H9 (cell line): ENCODE data around the gene OVOL2. TPM values are rescaled to one million over a fixed set of nuclear protein-coding genes. Genes with fewer than 3 reads are reported as not detected.

Experiments used
- DNase-seq: peaks from one replicate; pipeline ENCODE4 v3.0.0-alpha.2; 2017
- H2AFZ ChIP-seq: one replicate; pipeline ENCODE4 v1.6.1; 2013; ENCODE audit warnings: mild to moderate bottlenecking, low read length, control low read depth, moderate library complexity
- H2AK5ac ChIP-seq: 2 replicates; pipeline ENCODE4 v1.6.1; 2013; ENCODE audit warnings: low read length, control low read depth, mixed read lengths; ENCODE audit not compliant: insufficient read length
- H2BK120ac ChIP-seq: one replicate; pipeline ENCODE4 v1.6.1; 2013; ENCODE audit warnings: low read depth, mild to moderate bottlenecking, low read length, control low read depth, inconsistent platforms; ENCODE audit not compliant: poor library complexity, severe bottlenecking
- H2BK12ac ChIP-seq: 2 replicates; pipeline ENCODE4 v1.6.1; 2013; ENCODE audit warnings: low read length, control low read depth, mixed read lengths, low read depth; ENCODE audit not compliant: insufficient read length
- H2BK15ac ChIP-seq: 2 replicates; pipeline ENCODE4 v1.6.1; 2013; ENCODE audit warnings: low read depth, low read length, control low read depth
- H2BK20ac ChIP-seq: one replicate; pipeline ENCODE4 v1.6.1; 2013; ENCODE audit warnings: low read depth, mild to moderate bottlenecking, low read length, control low read depth, inconsistent platforms; ENCODE audit not compliant: poor library complexity, severe bottlenecking
- H2BK5ac ChIP-seq: 2 replicates; pipeline ENCODE4 v1.6.1; 2013; ENCODE audit warnings: low read length, control low read depth, mixed read lengths; ENCODE audit not compliant: insufficient read length
- H3K14ac ChIP-seq: 2 replicates; pipeline ENCODE4 v1.6.1; 2013; ENCODE audit warnings: low read length, control low read depth; ENCODE audit not compliant: insufficient read depth
- H3K18ac ChIP-seq: 2 replicates; pipeline ENCODE4 v1.6.1; 2013; ENCODE audit warnings: low read depth, mild to moderate bottlenecking, mixed read lengths, low read length, control low read depth; ENCODE audit not compliant: insufficient read length
- H3K23ac ChIP-seq: 2 replicates; pipeline ENCODE4 v1.6.1; 2013; ENCODE audit warnings: low read length, control low read depth, mixed read lengths, low read depth; ENCODE audit not compliant: insufficient read length
- H3K23me2 ChIP-seq: 2 replicates; pipeline ENCODE4 v1.6.1; 2013; ENCODE audit warnings: low read depth, mild to moderate bottlenecking, mixed read lengths, low read length, control low read depth; ENCODE audit not compliant: insufficient read length, poor library complexity, severe bottlenecking
- H3K27ac ChIP-seq: 2 replicates; pipeline ENCODE4 v1.5.1; 2013; ENCODE audit warnings: low read length, control low read depth, mixed read lengths, low read depth; ENCODE audit not compliant: insufficient read length
- H3K27me3 ChIP-seq: 2 replicates; pipeline ENCODE4 v1.6.1; 2013; ENCODE audit warnings: low read length, control low read depth, inconsistent platforms; ENCODE audit not compliant: insufficient read depth
- H3K4ac ChIP-seq: 2 replicates; pipeline ENCODE4 v1.6.1; 2013; ENCODE audit warnings: low read depth, mild to moderate bottlenecking, control low read depth, inconsistent platforms, low read length, moderate library complexity
- H3K4me1 ChIP-seq: 2 replicates; pipeline ENCODE4 v1.6.1; 2013; ENCODE audit warnings: low read length, control low read depth, inconsistent platforms; ENCODE audit not compliant: insufficient read depth
- H3K4me2 ChIP-seq: 2 replicates; pipeline ENCODE4 v1.6.1; 2013; ENCODE audit warnings: low read length, control low read depth, mixed read lengths; ENCODE audit not compliant: insufficient read length, insufficient read depth
- H3K56ac ChIP-seq: 2 replicates; pipeline ENCODE4 v1.6.1; 2013; ENCODE audit warnings: low read depth, mild to moderate bottlenecking, mixed read lengths, low read length, control low read depth; ENCODE audit not compliant: insufficient read length
- H3K79me1 ChIP-seq: 2 replicates; pipeline ENCODE4 v1.6.1; 2013; ENCODE audit warnings: low read depth, mild to moderate bottlenecking, moderate library complexity, low read length, control low read depth, inconsistent platforms; ENCODE audit not compliant: insufficient read depth, poor library complexity, severe bottlenecking
- H3K79me2 ChIP-seq: 2 replicates; pipeline ENCODE4 v1.6.1; 2013; ENCODE audit warnings: low read length, control low read depth, inconsistent platforms; ENCODE audit not compliant: insufficient read depth
- H3K9ac ChIP-seq: 2 replicates; pipeline ENCODE4 v1.6.1; 2013; ENCODE audit warnings: low read length, control low read depth, mixed read lengths; ENCODE audit not compliant: insufficient read length; ENCODE audit errors: extremely low read depth
- H3K9me3 ChIP-seq: one replicate; pipeline ENCODE4 v1.6.1; 2013; ENCODE audit warnings: low read depth, low read length, inconsistent platforms; ENCODE audit not compliant: control insufficient read depth
- H3T11ph ChIP-seq: one replicate; pipeline ENCODE4 v1.6.1; 2013; ENCODE audit warnings: mild to moderate bottlenecking, low read length, control low read depth, inconsistent platforms
- H4K20me1 ChIP-seq: one replicate; pipeline ENCODE4 v1.6.1; 2013; ENCODE audit not compliant: control insufficient read depth, insufficient read length, insufficient read depth
- H4K5ac ChIP-seq: 2 replicates; pipeline ENCODE4 v1.6.1; 2013; ENCODE audit warnings: low read depth, mild to moderate bottlenecking, mixed read lengths, low read length, control low read depth; ENCODE audit not compliant: insufficient read length
- H4K8ac ChIP-seq: replicated peaks from 2 replicates; pipeline ENCODE4 v1.6.1; 2013; ENCODE audit warnings: low read length, control low read depth, mixed read lengths, low read depth; ENCODE audit not compliant: insufficient read length
- H4K91ac ChIP-seq: 2 replicates; pipeline ENCODE4 v1.6.1; 2013; ENCODE audit warnings: low read depth, mild to moderate bottlenecking, moderate library complexity, mixed read lengths, low read length, control low read depth; ENCODE audit not compliant: insufficient read length
- H3K27ac Mint-ChIP-seq, 3 experiments: 2 replicates in 2 of 3; 3 replicates in 1 of 3; pipeline ENCODE4 v1.8.0; 2020 to 2021; ENCODE audit warnings: mixed read lengths in 3 of 3, mild to moderate bottlenecking in 1 of 3, moderate library complexity in 1 of 3
- H3K27me3 Mint-ChIP-seq: 2 replicates; pipeline ENCODE4 v1.8.0; 2021; ENCODE audit warnings: low read depth, mild to moderate bottlenecking, moderate library complexity, mixed read lengths
- H3K36me3 Mint-ChIP-seq, 3 experiments: 2 replicates in 2 of 3; 3 replicates in 1 of 3; pipeline ENCODE4 v1.8.0; 2020 to 2021; ENCODE audit warnings: low read depth in 3 of 3, mixed read lengths in 3 of 3; ENCODE audit not compliant: insufficient read depth in 1 of 3
- H3K4me1 Mint-ChIP-seq, 2 experiments: 2 replicates each; pipeline ENCODE4 v1.8.0; 2020; ENCODE audit warnings: mixed read lengths in 2 of 2
- H3K4me3 Mint-ChIP-seq, 2 experiments: 2 replicates in 1 of 2; 3 replicates in 1 of 2; pipeline ENCODE4 v1.8.0; 2020 to 2021; ENCODE audit warnings: mild to moderate bottlenecking in 2 of 2, mixed read lengths in 2 of 2, moderate library complexity in 1 of 2
- H3K9me3 Mint-ChIP-seq, 2 experiments: 2 replicates in 1 of 2; 3 replicates in 1 of 2; pipeline ENCODE4 v1.8.0; 2020; ENCODE audit warnings: mild to moderate bottlenecking in 2 of 2, mixed read lengths in 2 of 2, moderate library complexity in 1 of 2
- CTCF ChIP-seq: fragments of 200-600 bp; sonication (generic); conservative IDR thresholded peaks from 3 replicates; pipeline ENCODE4 v1.8.0; 2021; ENCODE audit warnings: antibody characterized with exemption, mild to moderate bottlenecking
- WGBS: extraction: QIAGEN DNeasy Blood & Tissue Kit; methylation state at CpG from one replicate; pipeline ENCODE4 v1.1.7; 2013; ENCODE audit warnings: missing lambda C conversion rate, low lambda C conversion rate, mixed read lengths; ENCODE audit not compliant: insufficient read length; ENCODE audit errors: extremely low coverage; 5-methylcytosine and 5-hydroxymethylcytosine counted together
- total RNA-seq: library from RNA; stranded (reverse); gene quantifications from 2 replicates; pipeline ENCODE4 v1.2.1, GENCODE V29; 2021

The OVOL2 gene
- total RNA-seq, 1 experiment from 2014 or later = 5.8 TPM

GRCh38 chr20:18020931-18021330, 36.8 kb downstream of the OVOL2 start:
- Mint-ChIP-seq H3K27ac (no peak overlapping the region), H3K27me3 (no peaks in the 10 kb centered on the region; the same call in 1 of the 2 replicates), H3K9me3 (no peaks in the 10 kb centered on the region; a peak in 1 of 5 replicates), H3K4me1 (no peaks in the 10 kb centered on the region), H3K4me3 (no peak overlapping the region), H3K36me3 (peaks cover 11 to 13% (median 12%) of the 10 kb centered on the region in 3 experiments)
- H4K8ac ChIP-seq = no peak overlapping the region
- no peaks in the 10 kb centered on the region for H3K4me1 ChIP-seq
- no peaks in the 10 kb centered on the region for H3K79me2 ChIP-seq
- H3K18ac ChIP-seq = no peak overlapping the region
- H3K79me1 ChIP-seq = no peaks in the 10 kb centered on the region
- no peak overlapping the region for H2BK12ac ChIP-seq
- no peak overlapping the region for H3K4ac ChIP-seq
- H3K4me2 ChIP-seq = no peak overlapping the region
- no peak overlapping the region for H3K23ac ChIP-seq
- H2BK120ac ChIP-seq = no peak overlapping the region
- H3K9me3 ChIP-seq = no peaks in the 10 kb centered on the region
- H3K56ac ChIP-seq = no peak overlapping the region
- no peak for DNase-seq
- H4K5ac ChIP-seq = no peak overlapping the region
- no peak overlapping the region for H2BK20ac ChIP-seq
- H3K27ac ChIP-seq = no peak overlapping the region
- no peak overlapping the region for H4K91ac ChIP-seq
- H2AK5ac ChIP-seq = no peak overlapping the region
- H2BK5ac ChIP-seq = no peak overlapping the region
- no peak overlapping the region for H3T11ph ChIP-seq
- H4K20me1 ChIP-seq = no peaks in the 10 kb centered on the region
- no peaks in the 10 kb centered on the region for H3K23me2 ChIP-seq
- no CpG with 5 or more reads among the region's 7 CpGs for WGBS
- no peak overlapping the region for H3K9ac ChIP-seq
- no peak overlapping the region for H2AFZ ChIP-seq
- no peaks in the 10 kb centered on the region for H3K27me3 ChIP-seq
- H3K14ac ChIP-seq = no peak overlapping the region
- no peak overlapping the region for H2BK15ac ChIP-seq
- peak; percentile 28; the same call in 2 of the 3 replicates for TF ChIP-seq CTCF
